ENCODE results near the gene SLC38A6.
A peak's percentile ranks its signal among the peaks of the same experiment; 100 is the strongest.

SLC38A6 gene

DNA sequence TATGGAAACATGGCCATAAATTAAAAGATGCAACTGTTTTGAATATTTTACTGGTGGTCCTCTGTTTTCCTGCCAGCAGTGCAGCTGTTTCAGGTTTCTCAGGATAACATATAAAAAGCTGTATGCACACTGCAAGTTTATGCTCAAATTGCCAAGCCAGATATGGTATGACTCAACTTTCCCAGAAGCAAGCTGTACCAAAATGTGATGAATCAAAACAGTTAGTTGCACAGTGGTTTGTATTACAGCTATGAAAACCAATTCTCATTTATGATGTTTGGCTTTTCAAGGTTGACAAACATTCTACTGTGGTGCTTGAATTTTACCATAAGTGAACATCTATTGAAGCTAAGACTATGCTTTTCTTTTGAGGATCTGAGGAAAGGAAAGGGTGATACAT, 15.6 kb upstream of the SLC38A6 start:
- Histone ChIP-seq H2AFZ (ENCODE audit: low read length) (no peak overlapping the region), H3F3A (ENCODE audit: low read depth) (peaks cover 6% of the 10 kb centered on the region; the same call in 1 of the 2 replicates), H3K79me2 (ENCODE audit: insufficient read depth, low read length) (peaks cover 3% of the 10 kb centered on the region; the same call in 1 of the 2 replicates), H3K36me3 (ENCODE audit: insufficient read depth, low read length) (peaks cover 4% of the 10 kb centered on the region; the same call in 1 of the 2 replicates), H3K9ac (ENCODE audit: low read depth, low read length, poor library complexity, severe bottlenecking) (no peak overlapping the region), H3K4me1 (ENCODE audit: insufficient read depth, low read length, poor library complexity, severe bottlenecking) (peaks cover 36% of the 10 kb centered on the region), H3K9me2 (replicated peaks; ENCODE audit: low read depth, low read length) (no peaks in the 10 kb centered on the region), H4K20me1 (ENCODE audit: insufficient read depth, low read length, poor library complexity, severe bottlenecking) (no peaks in the 10 kb centered on the region), H3K4me3 (ENCODE audit: low read length, poor library complexity, severe bottlenecking) (no peak overlapping the region), H3K9me3 (ENCODE audit: insufficient read depth, low read depth, low read length) (no peaks in the 10 kb centered on the region), H3K27me3 (ENCODE audit: insufficient read depth, low read length, poor library complexity, severe bottlenecking) (no peaks in the 10 kb centered on the region), H3K4me2 (ENCODE audit: low read depth, low read length, poor library complexity, severe bottlenecking) (peak overlapping the region; percentile 54)
- TF ChIP-seq, protein P1, sequence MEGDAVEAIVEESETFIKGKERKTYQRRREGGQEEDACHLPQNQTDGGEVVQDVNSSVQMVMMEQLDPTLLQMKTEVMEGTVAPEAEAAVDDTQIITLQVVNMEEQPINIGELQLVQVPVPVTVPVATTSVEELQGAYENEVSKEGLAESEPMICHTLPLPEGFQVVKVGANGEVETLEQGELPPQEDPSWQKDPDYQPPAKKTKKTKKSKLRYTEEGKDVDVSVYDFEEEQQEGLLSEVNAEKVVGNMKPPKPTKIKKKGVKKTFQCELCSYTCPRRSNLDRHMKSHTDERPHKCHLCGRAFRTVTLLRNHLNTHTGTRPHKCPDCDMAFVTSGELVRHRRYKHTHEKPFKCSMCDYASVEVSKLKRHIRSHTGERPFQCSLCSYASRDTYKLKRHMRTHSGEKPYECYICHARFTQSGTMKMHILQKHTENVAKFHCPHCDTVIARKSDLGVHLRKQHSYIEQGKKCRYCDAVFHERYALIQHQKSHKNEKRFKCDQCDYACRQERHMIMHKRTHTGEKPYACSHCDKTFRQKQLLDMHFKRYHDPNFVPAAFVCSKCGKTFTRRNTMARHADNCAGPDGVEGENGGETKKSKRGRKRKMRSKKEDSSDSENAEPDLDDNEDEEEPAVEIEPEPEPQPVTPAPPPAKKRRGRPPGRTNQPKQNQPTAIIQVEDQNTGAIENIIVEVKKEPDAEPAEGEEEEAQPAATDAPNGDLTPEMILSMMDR (conservative IDR thresholded peaks at IDR 0.05; ENCODE audit: low read length), result no peak
- TF ChIP-seq EZH2phosphoT487 (IDR thresholded peaks at IDR 0.05; ENCODE audit: borderline replicate concordance), result no peak

DNA sequence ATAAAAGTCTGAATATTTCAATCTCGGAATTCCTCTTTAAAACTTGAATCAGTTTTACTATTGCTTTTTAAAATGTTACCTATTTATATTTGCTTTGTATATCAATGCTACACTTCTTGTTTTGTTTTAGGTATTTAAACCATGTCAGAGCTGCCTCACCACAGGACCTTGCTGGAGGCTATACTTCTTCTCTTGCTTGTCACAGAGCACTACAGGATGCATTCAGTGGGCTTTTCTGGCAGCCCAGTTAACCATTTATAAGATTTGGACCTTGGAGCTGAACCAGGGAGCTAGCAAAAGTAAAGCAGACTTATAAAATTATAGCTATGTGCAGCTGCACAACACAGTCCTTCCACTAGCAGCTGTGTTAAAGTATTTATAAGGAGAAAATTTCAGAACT, 12.9 kb upstream of the SLC38A6 start:
- Histone ChIP-seq H3F3A (ENCODE audit: low read depth) (peaks cover 6% of the 10 kb centered on the region; the same call in 1 of the 2 replicates), H3K4me2 (ENCODE audit: low read depth, low read length, poor library complexity, severe bottlenecking) (no peak overlapping the region), H3K9me3 (ENCODE audit: insufficient read depth, low read depth, low read length) (no peaks in the 10 kb centered on the region), H3K9me2 (replicated peaks; ENCODE audit: low read depth, low read length) (no peaks in the 10 kb centered on the region), H3K27me3 (ENCODE audit: insufficient read depth, low read length, poor library complexity, severe bottlenecking) (no peaks in the 10 kb centered on the region), H3K36me3 (ENCODE audit: insufficient read depth, low read length) (peaks cover 4% of the 10 kb centered on the region; the same call in 1 of the 2 replicates), H4K20me1 (ENCODE audit: insufficient read depth, low read length, poor library complexity, severe bottlenecking) (no peaks in the 10 kb centered on the region), H3K9ac (ENCODE audit: low read depth, low read length, poor library complexity, severe bottlenecking) (no peak overlapping the region), H3K4me3 (ENCODE audit: low read length, poor library complexity, severe bottlenecking) (no peak overlapping the region), H2AFZ (ENCODE audit: low read length) (no peak overlapping the region), H3K4me1 (ENCODE audit: insufficient read depth, low read length, poor library complexity, severe bottlenecking) (peaks cover 30% of the 10 kb centered on the region), H3K79me2 (ENCODE audit: insufficient read depth, low read length) (peaks cover 3% of the 10 kb centered on the region; the same call in 1 of the 2 replicates)
- TF ChIP-seq EZH2phosphoT487 (IDR thresholded peaks at IDR 0.05; ENCODE audit: borderline replicate concordance), result no peak
- TF ChIP-seq, protein P1 (conservative IDR thresholded peaks at IDR 0.05; ENCODE audit: low read length), result no peak

DNA sequence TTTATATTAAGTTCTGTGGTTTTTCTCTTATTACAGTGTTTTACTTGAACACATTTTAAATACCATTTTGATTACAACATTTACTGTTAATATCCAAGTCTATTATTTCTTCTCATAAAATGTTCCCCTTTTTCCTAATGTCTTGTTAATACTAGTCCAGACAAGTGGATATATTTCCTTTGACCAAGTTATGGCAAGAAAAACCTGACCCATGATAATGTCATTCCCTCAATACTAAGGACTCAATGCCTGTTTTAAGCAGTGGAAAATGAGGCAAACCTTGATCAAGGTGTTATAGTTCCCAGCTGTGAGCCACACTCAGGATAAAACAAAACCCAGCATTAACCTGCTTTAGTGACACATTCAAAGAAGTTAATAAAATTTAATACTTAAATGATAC, 12.4 kb upstream of the SLC38A6 start:
- TF ChIP-seq EZH2phosphoT487 (IDR thresholded peaks at IDR 0.05; ENCODE audit: borderline replicate concordance), result no peak
- TF ChIP-seq, protein P1 (conservative IDR thresholded peaks at IDR 0.05; ENCODE audit: low read length), result no peak
- H3K9ac ChIP-seq (ENCODE audit: low read depth, low read length, poor library complexity, severe bottlenecking), result no peak overlapping the region
- peaks cover 4% of the 10 kb centered on the region; the same call in 1 of the 2 replicates for H3F3A ChIP-seq (ENCODE audit: low read depth)
- no peaks in the 10 kb centered on the region for H3K9me3 ChIP-seq (ENCODE audit: insufficient read depth, low read depth, low read length)
- H3K4me1 ChIP-seq (ENCODE audit: insufficient read depth, low read length, poor library complexity, severe bottlenecking), result peaks cover 25% of the 10 kb centered on the region
- no peaks in the 10 kb centered on the region for H4K20me1 ChIP-seq (ENCODE audit: insufficient read depth, low read length, poor library complexity, severe bottlenecking)
- no peak overlapping the region for H3K4me3 ChIP-seq (ENCODE audit: low read length, poor library complexity, severe bottlenecking)
- no peak overlapping the region for H2AFZ ChIP-seq (ENCODE audit: low read length)
- H3K9me2 ChIP-seq (replicated peaks; ENCODE audit: low read depth, low read length), result no peaks in the 10 kb centered on the region
- no peaks in the 10 kb centered on the region for H3K27me3 ChIP-seq (ENCODE audit: insufficient read depth, low read length, poor library complexity, severe bottlenecking)
- H3K4me2 ChIP-seq (ENCODE audit: low read depth, low read length, poor library complexity, severe bottlenecking), result no peak overlapping the region
- peaks cover 3% of the 10 kb centered on the region; the same call in 1 of the 2 replicates for H3K79me2 ChIP-seq (ENCODE audit: insufficient read depth, low read length)
- peaks cover 4% of the 10 kb centered on the region; the same call in 1 of the 2 replicates for H3K36me3 ChIP-seq (ENCODE audit: insufficient read depth, low read length)

All from Loucy (cell line).